ENCODE data around the gene LMAN2L. TPM values are rescaled to one million over a fixed set of nuclear protein-coding genes. Genes with fewer than 3 reads are reported as not detected.

LMAN2L gene
- polyA plus RNA-seq, 1 of the 3 experiments (the other 2 are of a cell fraction) = 17.7 TPM

GRCh38 chr2:96679848-96680247 is 60.0 kb downstream of the LMAN2L start:
- no peak for DNase-seq
- H3K9ac ChIP-seq = no peak overlapping the region
- H3K79me2 ChIP-seq (ENCODE audit: insufficient read depth) = no peaks in the 10 kb centered on the region
- no peak overlapping the region for H3K4me2 ChIP-seq
- H3K4me3 ChIP-seq (ENCODE audit: low read depth in 2 of 2, low read length in 1 of 2) = no peak overlapping the region
- H3K27me3 ChIP-seq (ENCODE audit: insufficient read depth) = no peaks in the 10 kb centered on the region; the same call in 1 of the 2 replicates
- H3K36me3 ChIP-seq (replicated peaks in 1 of 2; ENCODE audit: control insufficient read depth in 1 of 2, insufficient read depth in 2 of 2, low read length in 1 of 2) = no peaks in the 10 kb centered on the region
- TF ChIP-seq RCOR1 (IDR thresholded peaks at IDR 0.05; ENCODE audit: low read length) (no peak), TAF1 (IDR thresholded peaks at IDR 0.05; ENCODE audit: borderline replicate concordance, low read depth, low read length) (no peak)
- no peaks in the 10 kb centered on the region for H3F3A ChIP-seq (replicated peaks; ENCODE audit: insufficient read depth)
- POLR2A ChIA-PET = no interaction called here
- H3K27ac ChIP-seq (ENCODE audit: low read depth in 2 of 2, low read length in 1 of 2) = no peak overlapping the region
- CTCF ChIA-PET = no interaction called here
- 54% methylated on average over 9 of the region's 9 CpGs for WGBS (ENCODE audit: low lambda C conversion rate)
- H3K9me3 ChIP-seq = no peaks in the 10 kb centered on the region
- H4K20me1 ChIP-seq (ENCODE audit: insufficient read depth) = no peaks in the 10 kb centered on the region
- no peak overlapping the region for H2AFZ ChIP-seq (ENCODE audit: low read depth)
- H3K9me2 ChIP-seq = no peaks in the 10 kb centered on the region
- peaks cover 0 to 2% of the 10 kb centered on the region in 2 experiments; a peak in 1 of 4 replicates for H3K4me1 ChIP-seq (ENCODE audit: control insufficient read depth in 1 of 2, insufficient read depth in 2 of 2, low read depth in 1 of 2, low read length in 1 of 2)

GRCh38 chr2:96669539-96670215 is 70.2 kb downstream of the LMAN2L start:
- Histone ChIP-seq H2AFZ (ENCODE audit: low read depth) (no peak overlapping the region), H3F3A (replicated peaks; ENCODE audit: insufficient read depth) (peaks cover 7% of the 10 kb centered on the region), H4K20me1 (ENCODE audit: insufficient read depth) (no peaks in the 10 kb centered on the region), H3K27ac (ENCODE audit: low read depth in 2 of 2, low read length in 1 of 2) (no peak overlapping the region), H3K9ac (no peak overlapping the region), H3K79me2 (ENCODE audit: insufficient read depth) (no peaks in the 10 kb centered on the region), H3K36me3 (replicated peaks in 1 of 2; ENCODE audit: control insufficient read depth in 1 of 2, insufficient read depth in 2 of 2, low read length in 1 of 2) (no peaks in the 10 kb centered on the region), H3K27me3 (ENCODE audit: insufficient read depth) (no peaks in the 10 kb centered on the region), H3K4me2 (no peak overlapping the region), H3K9me3 (no peaks in the 10 kb centered on the region), H3K4me3 (ENCODE audit: low read depth in 2 of 2, low read length in 1 of 2) (no peak overlapping the region), H3K9me2 (no peaks in the 10 kb centered on the region), H3K4me1 (ENCODE audit: control insufficient read depth in 1 of 2, insufficient read depth in 2 of 2, low read depth in 1 of 2, low read length in 1 of 2) (peaks cover 0 to 14% of the 10 kb centered on the region in 2 experiments; a peak in 2 of 4 replicates)
- no peak for DNase-seq
- ChIA-PET POLR2A (no interaction called here), CTCF (no interaction called here)
- WGBS (ENCODE audit: low lambda C conversion rate) = 89% methylated on average over 13 of the region's 15 CpGs
- TF ChIP-seq FOXM1 (IDR thresholded peaks at IDR 0.05; ENCODE audit: low read depth) (no peak), USF1 (IDR thresholded peaks at IDR 0.05; ENCODE audit: borderline replicate concordance, low read depth) (no peak), RXRA (IDR thresholded peaks at IDR 0.05; ENCODE audit: borderline replicate concordance, low read depth) (no peak), CTCF (IDR thresholded peaks at IDR 0.05) (no peak), SIN3A (IDR thresholded peaks at IDR 0.05; ENCODE audit: borderline replicate concordance, low read depth, low read length) (no peak), RFX5 (IDR thresholded peaks at IDR 0.05; ENCODE audit: low read length) (no peak), USF2 (IDR thresholded peaks at IDR 0.05; ENCODE audit: borderline replicate concordance, low read depth, low read length) (no peak), ELF1 (IDR thresholded peaks at IDR 0.05) (no peak)
